GM19463 (cell line): Measurements from ENCODE around the gene HES7.

Experiments used
- ATAC-seq: cut with Tn5 transposase; IDR thresholded peaks from one replicate; pipeline ENCODE4 v1.9.1; 2021; ENCODE audit warnings: mild to moderate bottlenecking, moderate library complexity; ENCODE audit not compliant: unreplicated experiment

HES7 gene

DNA sequence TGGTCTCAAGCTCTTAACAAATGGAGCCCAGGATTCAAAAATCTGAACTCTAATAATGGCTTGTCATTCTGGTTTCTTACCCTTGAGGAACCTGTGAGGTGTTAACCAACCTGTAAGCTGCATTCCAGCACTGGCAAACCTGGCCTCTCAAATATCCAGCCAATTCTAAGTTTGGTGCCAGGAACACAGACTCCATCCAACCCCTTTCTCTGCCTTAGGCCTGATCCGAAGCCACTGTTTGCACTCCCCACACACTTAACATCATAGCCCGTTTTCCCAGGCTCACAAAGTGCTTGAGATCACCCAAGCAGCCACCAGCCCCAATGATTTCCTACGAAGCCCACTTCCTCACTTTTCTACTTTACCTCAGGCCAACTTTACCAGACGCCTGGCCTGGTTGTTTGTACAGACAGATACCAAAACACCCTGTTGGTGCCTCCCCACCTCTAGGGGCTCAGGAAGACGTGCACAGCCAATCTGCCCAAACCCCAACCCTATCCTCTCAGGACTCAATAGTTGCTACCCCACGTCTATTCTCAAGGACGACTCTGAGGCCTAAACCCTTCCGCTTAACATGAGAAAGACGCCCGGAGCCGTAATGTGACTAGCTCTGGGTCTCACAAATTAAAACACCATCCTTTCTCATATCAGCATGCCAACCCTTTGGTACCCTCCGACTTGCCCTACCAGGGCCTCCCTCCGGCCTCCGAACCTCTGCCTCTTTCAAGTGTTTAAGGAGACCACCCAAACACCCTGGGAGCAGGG is 31.5 kb upstream of the HES7 start:
- no peak for ATAC-seq

GRCh38 chr17:8154608-8155155 is 30.8 kb upstream of the HES7 start:
- no peak for ATAC-seq

GRCh38 chr17:8153957-8154607 is 30.2 kb upstream of the HES7 start:
- ATAC-seq, result no peak

- no peak for ATAC-seq
Observed at GRCh38 chr17:8153525-8153956, 29.6 kb upstream of the HES7 start.

GRCh38 chr17:8153031-8153451 is 29.1 kb upstream of the HES7 start:
- ATAC-seq, result no peak

- ATAC-seq, result no peak
Observed at GRCh38 chr17:8152112-8152775, 28.3 kb upstream of the HES7 start, which contains the start of gene PER1. PER1 (minus strand) TSS chr17:8152404; CDS start chr17:8150706, 1,698 bp downstream.

GRCh38 chr17:8151641-8152111 is 27.8 kb upstream of the HES7 start:
- no peak for ATAC-seq

- peak; percentile 34 for ATAC-seq
Observed at GRCh38 chr17:8151120-8151640, 27.3 kb upstream of the HES7 start.

DNA sequence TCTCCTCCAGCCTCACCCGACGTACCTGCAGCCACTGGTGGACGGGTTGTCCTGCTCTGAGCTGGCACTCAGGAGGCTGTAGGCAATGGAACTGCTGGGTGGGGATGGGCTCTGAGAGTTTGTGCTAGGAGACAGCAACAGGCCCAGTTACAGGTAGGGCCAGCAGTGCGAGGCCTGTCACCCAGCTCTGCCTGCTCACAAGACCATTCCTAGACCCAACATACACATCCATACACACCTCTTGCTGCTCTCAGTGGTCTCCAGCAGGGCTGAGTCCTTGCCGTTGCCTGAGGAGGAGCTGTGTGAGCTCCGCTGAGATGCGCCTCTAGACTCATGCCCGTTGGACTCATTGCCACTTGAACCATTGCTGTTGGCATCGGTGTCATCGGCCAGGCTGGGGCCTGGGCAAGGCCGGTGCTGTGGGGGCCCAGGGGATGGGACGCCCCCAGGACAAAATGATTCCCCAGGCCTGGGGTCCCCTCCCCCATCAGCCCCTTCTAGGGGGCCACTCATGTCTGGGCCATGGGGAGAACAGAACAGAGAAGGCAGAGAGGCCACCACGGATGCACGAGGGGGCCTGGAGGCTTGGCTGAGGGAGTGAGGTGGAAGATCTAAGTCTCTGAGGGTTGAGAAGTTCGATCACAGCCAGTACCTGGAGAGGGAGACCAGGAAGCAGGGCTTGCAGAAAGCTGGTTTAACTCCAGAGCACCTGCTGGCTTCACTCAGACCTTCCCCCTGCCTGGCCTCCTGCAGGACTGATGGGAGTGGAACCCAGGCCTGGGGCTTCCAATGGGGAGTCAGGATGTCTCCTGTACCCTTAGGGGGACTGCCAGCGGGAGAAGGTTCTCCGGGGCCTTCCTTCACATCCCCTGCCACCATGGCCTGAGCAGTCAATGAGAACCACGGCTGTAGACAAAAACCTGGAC is 26.6 kb upstream of the HES7 start:
- ATAC-seq, result no peak

- no peak for ATAC-seq
Observed at GRCh38 chr17:8149419-8150193, 25.7 kb upstream of the HES7 start.

DNA sequence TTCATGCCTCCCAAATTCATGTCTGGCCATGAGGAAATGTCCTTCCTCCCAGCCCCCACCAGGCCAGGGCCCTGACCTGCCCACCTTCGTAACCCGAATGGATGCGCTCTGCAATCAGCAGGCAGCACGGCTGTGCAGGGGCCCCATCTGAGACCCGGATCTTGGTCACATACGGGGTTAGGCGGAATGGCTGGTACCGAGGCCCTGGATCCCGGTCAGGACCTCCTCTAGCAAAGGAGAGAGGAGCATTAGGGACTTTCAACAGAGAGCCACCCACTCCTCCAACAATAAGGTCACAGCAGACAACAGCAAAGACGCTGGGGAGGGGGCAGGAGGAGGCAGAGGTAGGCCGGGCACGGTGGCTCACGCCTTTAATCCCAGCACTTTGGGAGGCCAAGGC is 24.7 kb upstream of the HES7 start:
- ATAC-seq, result no peak

DNA sequence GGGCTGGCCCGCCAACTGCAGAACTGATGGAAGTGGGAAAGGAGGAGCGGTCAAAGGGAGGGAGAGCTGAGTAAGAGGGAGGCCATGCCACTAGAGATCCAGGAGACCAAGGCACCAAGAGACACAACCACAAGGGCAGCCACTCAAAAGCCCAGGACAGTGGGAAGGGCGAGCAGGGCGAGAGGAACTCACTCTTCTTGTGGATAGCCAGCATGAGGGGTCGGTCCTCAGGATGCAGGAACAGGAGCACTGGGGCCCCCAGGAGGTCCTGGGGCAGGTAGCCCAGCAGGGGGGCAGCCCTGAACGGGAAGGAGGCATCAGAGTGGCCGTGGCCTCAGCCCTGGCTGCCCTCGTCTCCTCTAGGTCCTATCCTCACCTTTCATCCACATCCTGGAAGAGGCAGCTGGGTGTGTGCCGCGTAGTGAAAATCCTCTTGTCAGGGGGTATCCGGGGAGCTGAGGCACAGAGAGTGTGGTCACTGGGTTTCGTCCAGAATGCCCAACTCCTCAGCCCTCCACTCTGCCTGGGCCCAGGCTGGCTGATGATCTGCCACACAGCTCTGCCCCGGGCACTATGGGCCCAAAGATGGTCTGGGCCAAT is 24.0 kb upstream of the HES7 start:
- no peak for ATAC-seq

DNA sequence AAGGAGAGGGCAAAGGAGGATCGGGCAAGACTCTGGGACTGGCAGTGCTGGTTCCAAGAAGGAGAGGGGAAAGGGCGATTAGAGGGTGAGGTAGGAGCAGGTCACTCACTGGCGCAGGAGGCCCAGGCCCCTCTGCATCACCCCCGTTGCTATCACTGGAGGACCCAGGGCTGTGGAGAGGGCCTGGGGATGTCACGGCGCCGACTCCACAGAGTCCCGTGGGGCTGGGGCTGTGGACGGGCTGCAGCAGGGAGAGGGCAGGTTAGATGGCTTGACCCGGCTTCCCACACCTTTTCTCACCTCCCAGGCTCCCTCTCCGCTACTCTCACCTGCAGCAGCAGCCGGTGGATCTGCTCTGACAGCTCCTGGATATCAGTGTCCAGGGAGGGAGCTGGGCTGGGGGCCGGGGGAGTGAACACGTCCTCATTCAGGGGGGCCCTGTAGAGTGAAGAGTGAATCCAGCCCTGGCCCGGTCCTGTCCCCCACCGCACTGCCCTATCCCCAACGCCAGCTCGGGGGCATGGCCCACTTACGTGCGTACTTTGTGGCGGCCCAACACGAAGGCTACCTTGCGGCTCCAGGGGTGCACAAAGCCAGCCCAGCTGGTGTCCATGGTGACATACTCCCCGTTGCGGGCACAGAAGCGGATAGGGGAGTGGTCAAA is 23.4 kb upstream of the HES7 start:
- ATAC-seq, result no peak

- ATAC-seq, result no peak
Observed at GRCh38 chr17:8146381-8147140, 22.7 kb upstream of the HES7 start.

DNA sequence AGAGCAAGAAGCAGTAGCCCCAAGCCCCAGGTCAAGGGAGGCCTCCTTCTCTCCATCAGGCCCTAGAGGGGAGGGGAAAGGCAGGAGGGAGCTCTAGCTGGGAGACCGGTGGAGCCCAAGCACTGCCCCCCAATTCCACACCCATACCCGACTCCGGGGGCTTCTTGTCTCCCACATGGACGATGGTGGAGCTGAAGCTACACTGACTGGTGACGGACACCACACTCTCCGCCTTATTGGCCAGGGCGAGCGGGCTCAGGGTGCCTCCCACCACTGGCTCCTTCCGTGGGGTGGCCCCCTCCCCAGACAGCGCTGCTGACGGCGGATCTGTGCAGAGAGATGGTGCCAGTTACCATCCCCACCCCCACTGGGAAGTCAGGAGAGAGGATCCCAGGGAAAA is 21.9 kb upstream of the HES7 start:
- no peak for ATAC-seq

GRCh38 chr17:8144401-8145231 is 20.7 kb upstream of the HES7 start:
- no peak for ATAC-seq
